Fibroblast of the conjunctiva (primary cell): ENCODE data around the gene TSHZ3.

Source experiments
- DNase-seq: peaks from one replicate; pipeline ENCODE4 v3.0.0-alpha.2; 2010; ENCODE audit warnings: low read depth

Gene TSHZ3

DNA sequence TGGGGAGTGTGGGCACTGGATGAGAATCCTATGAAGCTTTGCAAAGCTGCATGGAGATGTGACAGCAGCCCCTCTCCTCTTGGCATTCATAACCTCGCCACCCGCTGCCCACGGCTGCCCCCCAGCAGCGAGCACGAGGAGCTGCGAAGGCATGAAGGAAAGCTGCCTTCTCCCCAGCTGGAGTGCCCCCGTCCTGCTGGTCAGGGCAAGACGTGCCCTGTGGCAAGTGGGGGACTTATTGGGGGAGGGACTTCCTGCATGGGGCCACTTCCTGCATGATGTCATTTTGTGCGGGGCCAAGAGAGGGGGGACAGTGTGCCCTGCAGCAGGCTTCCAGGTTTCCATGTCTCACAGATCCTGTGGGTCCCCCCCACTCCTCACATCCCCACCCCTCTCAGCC, 85.9 kb downstream of the TSHZ3 start:
- DNase-seq = no peak

- DNase-seq = no peak
These were observed 86.5 kb downstream of the TSHZ3 start for GRCh38 chr19:31262725-31263191.

DNA sequence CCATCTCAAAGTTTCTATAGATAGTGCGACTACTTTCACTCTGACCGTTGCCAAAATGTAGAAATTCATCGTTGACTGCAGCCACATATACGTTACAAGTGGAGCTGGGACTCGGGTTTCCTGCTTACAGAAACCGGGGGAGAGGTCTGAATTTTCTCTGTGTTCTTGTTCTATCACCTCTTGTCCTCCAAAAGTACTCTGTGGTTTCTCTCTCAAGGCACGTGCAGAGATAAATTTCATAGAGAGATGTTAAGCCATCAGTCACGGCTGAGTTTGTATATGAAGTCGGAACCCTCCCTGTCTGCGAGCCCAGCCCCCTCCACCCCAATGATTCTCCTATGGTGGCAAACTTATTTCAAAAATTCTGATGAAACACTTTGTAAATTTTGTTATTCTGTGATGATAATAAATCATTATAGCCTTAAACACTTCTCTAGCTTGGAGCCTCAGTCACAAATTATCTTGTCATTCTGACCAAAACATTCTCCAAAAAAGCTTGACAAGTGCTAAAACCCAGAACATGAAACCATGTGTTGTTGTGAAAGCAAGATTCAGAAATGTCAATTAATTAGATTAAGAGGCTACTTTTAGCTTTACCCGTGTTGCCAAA, 87.5 kb downstream of the TSHZ3 start:
- DNase-seq = no peak

- no peak for DNase-seq
These were observed 88.1 kb downstream of the TSHZ3 start for GRCh38 chr19:31261019-31261602.

DNA sequence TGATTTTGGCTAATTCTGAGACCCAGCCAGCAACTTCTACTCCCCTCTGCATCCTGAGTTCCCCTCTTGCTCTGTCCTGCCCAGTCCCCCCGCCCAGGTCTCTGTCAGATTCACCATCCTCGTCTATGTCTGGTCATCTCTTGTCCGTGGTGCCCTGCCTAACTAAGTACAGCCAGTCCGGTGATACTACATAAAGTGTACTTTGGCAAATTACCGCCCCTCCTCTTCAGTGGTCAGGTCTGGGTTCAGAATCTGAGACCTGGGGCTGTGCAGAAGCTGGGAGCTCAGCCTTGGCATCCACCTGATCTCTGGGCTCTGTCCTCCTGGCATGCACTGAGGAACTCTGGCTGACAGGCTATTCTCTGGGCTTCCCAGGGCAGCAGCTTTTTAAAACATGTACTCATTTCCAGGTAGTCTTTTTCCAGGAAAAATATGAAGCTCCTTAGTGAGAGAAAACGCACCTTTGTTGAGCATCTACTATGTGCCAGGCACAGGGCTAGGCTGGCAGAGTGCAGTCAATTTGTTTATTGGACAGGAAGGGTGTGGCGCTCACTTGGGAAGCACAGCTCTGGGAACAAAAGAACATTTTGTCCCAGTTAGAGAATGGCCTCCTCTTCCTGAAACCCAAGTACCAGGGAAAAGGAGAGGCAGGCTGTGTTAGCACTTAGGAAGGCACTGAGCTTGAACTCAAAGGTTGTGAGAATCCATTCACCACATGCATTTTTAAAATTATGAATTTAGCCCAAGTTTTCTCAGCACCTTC, 88.9 kb downstream of the TSHZ3 start:
- DNase-seq = no peak

DNA sequence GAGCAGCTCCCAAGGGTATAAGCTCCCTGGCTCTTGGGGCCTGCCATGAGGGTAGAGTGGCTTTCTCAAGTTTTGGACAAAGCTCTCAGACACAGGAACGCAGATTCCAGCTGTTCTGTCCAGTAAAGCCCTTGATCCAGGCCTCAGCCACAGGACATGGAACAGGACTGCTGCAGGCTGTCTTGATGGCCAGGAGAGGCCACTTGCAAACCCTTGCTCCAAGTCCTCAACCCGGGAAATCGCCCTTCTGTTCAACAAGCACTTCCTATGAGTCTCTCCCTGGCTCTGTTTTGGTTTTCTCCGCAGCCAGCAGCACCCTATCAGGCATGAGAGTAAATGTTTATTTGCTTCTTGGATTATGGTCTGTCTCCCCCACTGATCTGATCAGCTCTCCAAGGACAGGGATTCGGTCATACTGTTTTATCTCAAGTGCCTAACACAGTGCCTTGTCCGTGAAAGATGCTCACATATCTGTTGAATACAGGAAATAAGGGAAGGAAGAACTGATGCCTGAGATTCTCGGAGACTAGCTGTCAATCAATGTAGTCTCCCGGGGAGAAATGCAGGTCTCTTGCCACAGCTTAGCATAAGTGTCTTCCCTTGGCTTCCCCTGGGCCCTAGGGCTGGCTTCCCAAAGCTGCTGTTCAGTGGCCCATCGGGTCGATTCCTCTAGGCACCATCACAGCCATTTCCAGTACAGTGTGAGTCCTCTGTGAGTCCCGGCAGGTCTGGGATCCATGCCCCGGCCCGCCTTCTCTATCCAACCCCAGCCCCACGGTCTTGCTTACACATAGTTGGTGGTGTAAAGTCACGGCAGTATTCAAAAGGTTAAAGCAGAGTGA, 90.8 kb downstream of the TSHZ3 start:
- no peak for DNase-seq

DNA sequence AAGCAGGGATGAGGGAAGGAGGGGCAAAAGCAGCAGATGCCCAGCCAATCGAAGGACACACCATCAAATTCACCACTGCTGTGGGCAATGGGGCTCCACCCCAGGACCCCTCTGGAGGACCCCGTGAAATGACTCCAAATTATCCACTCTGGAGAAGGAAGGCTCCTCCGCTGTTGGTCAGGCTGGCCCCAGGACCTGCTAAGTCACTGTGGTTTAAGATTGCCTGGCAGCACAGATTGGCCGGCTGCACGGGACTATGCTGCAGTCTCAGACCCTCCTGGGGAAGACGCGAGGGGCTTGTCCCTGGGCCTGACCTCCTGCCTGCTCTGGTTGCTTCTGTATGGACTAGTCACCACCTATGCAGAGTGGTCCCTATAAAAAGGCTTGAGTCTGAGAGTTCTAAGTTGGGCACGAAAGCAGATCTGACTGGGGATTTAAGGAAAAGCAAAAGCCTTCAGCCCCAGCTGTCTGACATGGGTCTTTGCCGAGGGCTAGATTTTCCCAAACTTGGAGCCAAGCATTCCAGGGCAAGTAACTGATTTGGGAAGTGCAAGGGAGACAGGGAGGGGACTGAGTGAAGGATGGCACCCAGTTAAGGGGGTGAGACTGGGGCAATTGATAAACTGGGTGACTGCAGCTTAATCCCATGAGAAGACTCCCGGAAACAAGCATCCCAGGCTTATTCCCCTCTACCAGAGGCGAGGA, 91.7 kb downstream of the TSHZ3 start:
- DNase-seq = no peak

GRCh38 chr19:31257025-31257424, 92.2 kb downstream of the TSHZ3 start:
- no peak for DNase-seq

DNA sequence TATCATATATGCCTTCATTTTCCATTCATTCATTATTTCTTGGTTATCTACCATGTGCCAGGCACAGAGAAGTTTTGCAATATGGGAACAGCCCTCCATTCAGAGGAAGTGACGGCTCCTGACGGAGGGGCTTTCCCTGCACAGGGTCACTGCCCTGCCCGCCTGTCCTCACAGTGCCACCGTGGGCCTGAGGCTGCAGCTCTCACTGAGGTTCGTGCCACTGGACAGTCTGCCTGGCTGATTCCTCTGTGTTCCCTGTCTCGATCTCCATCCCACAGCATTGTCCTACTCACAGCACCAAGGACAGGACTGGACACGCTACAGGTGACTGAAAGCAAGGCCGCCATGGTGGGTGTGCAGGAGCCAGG, 92.7 kb downstream of the TSHZ3 start:
- DNase-seq = no peak

- DNase-seq = no peak
These were observed 93.2 kb downstream of the TSHZ3 start for GRCh38 chr19:31255831-31256592.

DNA sequence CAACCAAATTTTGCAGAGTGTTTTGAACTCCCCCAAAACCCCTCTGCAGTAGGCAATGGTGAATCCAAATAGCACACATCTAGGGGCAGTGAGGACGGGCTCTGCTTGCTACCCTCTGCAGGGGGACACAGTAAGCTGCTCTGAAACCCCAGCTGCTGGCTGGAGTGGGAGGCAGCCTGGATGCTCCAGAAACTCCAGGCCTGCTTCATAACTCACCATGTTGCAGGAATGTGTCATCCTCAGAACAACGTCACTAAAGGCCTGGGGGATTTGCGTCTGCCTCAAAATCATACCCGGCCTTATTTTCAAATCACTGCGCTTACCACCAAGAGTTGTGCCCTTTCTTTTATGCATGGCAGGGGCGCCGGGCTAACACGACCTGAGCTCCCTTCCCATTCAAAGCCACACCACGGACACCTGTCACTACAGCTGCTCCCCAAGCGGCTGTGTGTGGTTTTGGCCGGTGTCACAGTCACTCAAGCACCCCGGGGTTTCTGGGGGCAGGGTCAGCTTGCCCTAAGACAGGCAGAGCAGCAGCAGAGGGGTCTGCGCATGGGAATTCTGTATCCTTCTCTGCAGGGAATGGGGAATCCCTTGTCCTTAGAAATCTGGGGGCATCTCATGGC, 93.9 kb downstream of the TSHZ3 start:
- no peak for DNase-seq

GRCh38 chr19:31254611-31255010, 94.6 kb downstream of the TSHZ3 start:
- no peak for DNase-seq

DNA sequence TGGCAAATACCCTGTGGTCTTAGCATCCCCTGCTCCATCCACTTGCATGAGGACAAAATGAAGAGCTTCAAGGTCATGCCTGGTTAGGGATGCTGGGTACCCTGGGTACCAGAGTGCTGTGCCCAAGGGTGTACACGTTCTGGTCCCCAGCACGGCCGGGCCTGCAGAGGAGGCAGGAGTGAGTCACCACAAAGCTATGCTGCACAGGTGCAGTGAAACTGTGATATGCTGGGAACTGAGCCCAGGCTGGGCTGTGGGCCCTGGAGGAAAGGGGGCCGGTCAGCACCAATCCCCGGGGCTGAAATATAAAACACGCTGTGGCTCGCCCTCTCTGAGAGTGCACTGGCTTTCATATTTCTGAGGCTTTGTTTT, 95.1 kb downstream of the TSHZ3 start:
- no peak for DNase-seq

GRCh38 chr19:31253526-31254179, 95.6 kb downstream of the TSHZ3 start:
- no peak for DNase-seq

DNA sequence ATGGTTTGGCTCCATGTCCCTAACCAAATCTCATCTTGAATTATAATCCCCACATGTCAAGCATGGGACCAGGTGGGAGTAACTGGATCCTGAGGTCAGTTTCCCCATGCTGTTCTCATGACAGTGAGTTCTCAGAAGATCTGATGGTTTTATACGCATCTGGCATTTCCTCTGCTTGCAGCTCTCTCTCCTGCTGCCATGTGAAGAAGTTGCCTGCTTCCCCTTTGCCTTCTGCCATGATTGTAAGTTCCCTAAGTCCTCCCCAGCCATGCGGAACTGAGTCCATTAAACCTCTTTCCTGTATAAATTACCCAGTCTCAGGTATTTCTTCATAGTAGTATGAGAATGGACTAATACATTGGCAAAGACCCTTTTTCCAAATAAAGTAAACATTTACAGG, 96.8 kb downstream of the TSHZ3 start:
- no peak for DNase-seq

GRCh38 chr19:31249217-31249616, 100.0 kb downstream of the TSHZ3 start:
- no peak for DNase-seq

- DNase-seq = no peak
These were observed 113.4 kb downstream of the TSHZ3 start for GRCh38 chr19:31235806-31236205.

- no peak for DNase-seq
These were observed 115.9 kb downstream of the TSHZ3 start for GRCh38 chr19:31233295-31233800.

DNA sequence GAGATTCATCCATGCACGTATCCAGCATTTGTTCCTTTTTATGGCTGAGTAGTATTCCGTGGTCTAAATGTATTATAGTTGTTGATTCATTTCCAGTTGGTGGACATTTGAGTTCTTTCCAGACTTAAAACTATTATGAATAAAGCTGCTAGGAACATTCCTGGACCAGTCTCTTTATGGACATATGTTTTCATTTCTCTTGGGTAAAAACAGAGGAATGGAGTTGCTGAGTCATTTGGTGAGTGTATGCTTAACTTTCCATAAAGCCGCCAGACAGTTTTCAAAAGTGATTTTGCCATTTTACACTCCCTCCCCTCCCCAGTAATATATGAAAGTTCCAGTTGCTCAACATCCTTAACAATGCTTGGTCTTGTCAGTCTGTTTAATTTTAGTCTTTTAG, 116.4 kb downstream of the TSHZ3 start:
- peak; percentile 84 for DNase-seq

GRCh38 chr19:31232180-31232579, 117.1 kb downstream of the TSHZ3 start:
- DNase-seq = no peak
